ENCODE data around the gene NUCB1. TPM values are rescaled to one million over a fixed set of nuclear protein-coding genes. Genes with fewer than 3 reads are reported as not detected.

NUCB1 gene
- total and polyA plus RNA-seq, 7 donors = 49.9 to 143 (median 97.1) TPM

- peaks cover 2 to 68% of the 10 kb centered on the region in 2 donors for H3K36me3 ChIP-seq (ENCODE audit: insufficient read depth in 1 of 2, low read depth in 1 of 2)
- peaks cover 37% of the 10 kb centered on the region for H3K4me1 ChIP-seq
- intact Hi-C loops (cut with DNase I) = loop anchor here in 1 of 2 donors (5.0 to 10.0 kb wide), 2 partner anchors 97 to 334 kb away; partner anchors contain the start of genes DBP and PPP1R15A
- no peak overlapping the region for H3K4me3 ChIP-seq
- no peaks in the 10 kb centered on the region for H3K9me3 ChIP-seq
- H3K27me3 ChIP-seq (ENCODE audit: insufficient read depth in 3 of 3, low read length in 2 of 3) = no peaks in the 10 kb centered on the region
- 64 to 70% (median 65%) methylated on average over 15 of the region's 15 CpGs for WGBS, 3 donors
- peak overlapping the region; percentile 89 for H3K27ac ChIP-seq
- no peak for ATAC-seq
- DNase-seq = no peak
- no peak for TF ChIP-seq CTCF (IDR thresholded peaks at IDR 0.05)
Measured at GRCh38 chr19:48968813-48969218, 68.7 kb downstream of the NUCB1 start.

DNA sequence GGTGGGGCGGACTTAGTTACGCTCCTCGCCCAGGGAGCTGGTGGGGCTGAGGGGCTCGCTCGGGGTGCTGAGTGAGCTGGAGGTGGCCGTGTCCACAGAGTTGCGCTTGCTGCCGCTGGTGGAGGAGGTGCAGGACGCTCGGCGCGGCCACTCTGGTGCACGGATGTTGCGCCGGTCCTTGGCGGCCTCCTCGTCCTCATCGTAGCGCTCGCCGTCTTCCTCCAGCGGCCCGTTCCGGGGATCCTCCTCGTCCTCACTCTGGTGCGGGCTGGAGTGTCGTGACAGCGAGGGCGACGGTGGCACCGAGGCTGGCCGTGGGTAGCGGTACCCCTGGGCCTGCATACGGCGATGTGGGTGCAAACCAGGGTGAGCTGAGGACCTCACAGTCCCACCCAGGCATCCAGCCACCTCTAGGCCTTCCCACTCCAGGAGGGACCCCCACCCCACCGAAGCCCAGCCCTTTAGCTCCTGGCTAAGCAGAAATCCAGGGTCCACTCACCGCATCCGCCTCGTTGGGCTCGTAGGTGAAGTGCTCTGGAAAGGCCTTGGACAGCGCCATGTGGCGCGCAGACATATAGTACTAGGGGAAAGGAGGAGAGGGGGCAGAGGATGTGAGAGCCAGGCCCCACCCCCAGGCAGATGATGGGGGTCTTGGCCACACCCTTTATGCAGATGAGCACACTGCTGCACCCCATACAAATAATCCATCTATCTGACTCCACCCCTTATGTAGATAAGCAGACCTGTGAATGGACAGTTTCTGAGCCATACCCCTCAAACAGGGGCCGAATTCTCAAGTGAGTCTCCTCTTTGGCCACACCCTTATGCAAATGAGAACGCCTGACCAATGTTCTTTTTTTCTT lies 69.4 kb downstream of the NUCB1 start:
- no peak overlapping the region for H3K27ac ChIP-seq
- 91 to 93% (median 92%) methylated on average over 42 to 45 of the region's 45 CpGs for WGBS, 3 donors
- peaks cover 30% of the 10 kb centered on the region for H3K4me1 ChIP-seq
- peaks cover 6 to 75% of the 10 kb centered on the region in 2 donors for H3K36me3 ChIP-seq (ENCODE audit: insufficient read depth in 1 of 2, low read depth in 1 of 2)
- ATAC-seq (no peak), DNase-seq (no peak)
- TF ChIP-seq CTCF (IDR thresholded peaks at IDR 0.05) = no peak
- H3K9me3 ChIP-seq = no peaks in the 10 kb centered on the region
- no peaks in the 10 kb centered on the region for H3K27me3 ChIP-seq (ENCODE audit: insufficient read depth in 3 of 3, low read length in 2 of 3)
- H3K4me3 ChIP-seq = no peak overlapping the region
- intact Hi-C loops (cut with DNase I) = loop anchor here in 1 of 2 donors (2.0 to 10.0 kb wide), 3 partner anchors 97 to 335 kb away; partner anchors contain the start of genes DBP and PPP1R15A

GRCh38 chr19:48970139-48970766 lies 70.1 kb downstream of the NUCB1 start:
- intact Hi-C loops (cut with DNase I) = loop anchor here in 1 of 2 donors (2.0 kb wide), 1 partner anchor 181 kb away; no protein-coding TSS in a partner anchor
- 87 to 89% (median 87%) methylated on average over 23 of the region's 23 CpGs for WGBS, 3 donors
- no peak for ATAC-seq

GRCh38 chr19:48970923-48971395 lies 70.8 kb downstream of the NUCB1 start:
- Histone ChIP-seq H3K4me3 (no peak overlapping the region), H3K9me3 (no peaks in the 10 kb centered on the region), H3K4me1 (peaks cover 27% of the 10 kb centered on the region), H3K36me3 (ENCODE audit: insufficient read depth in 1 of 2, low read depth in 1 of 2) (peaks cover 6 to 80% of the 10 kb centered on the region in 2 donors), H3K27me3 (ENCODE audit: insufficient read depth in 3 of 3, low read length in 2 of 3) (no peaks in the 10 kb centered on the region), H3K27ac (peak overlapping the region; percentile 43)
- peak; percentile 92 for TF ChIP-seq CTCF (IDR thresholded peaks at IDR 0.05)
- intact Hi-C loops (cut with DNase I) = loop anchor here in 1 of 2 donors (2.0 kb wide), 1 partner anchor 182 kb away; no protein-coding TSS in a partner anchor
- 26 to 30% (median 29%) methylated on average over 19 of the region's 19 CpGs for WGBS, 3 donors
- ATAC-seq = peak; percentile 41 to 68 (median 66)
- DNase-seq = peak; percentile 82 to 91

More at GRCh38 chr19:48970139-48970766, 70.1 kb downstream of the NUCB1 start:
- no peak for DNase-seq
- Histone ChIP-seq H3K4me3 (no peak overlapping the region), H3K4me1 (peaks cover 27% of the 10 kb centered on the region), H3K36me3 (ENCODE audit: insufficient read depth in 1 of 2, low read depth in 1 of 2) (peaks cover 6 to 82% of the 10 kb centered on the region in 2 donors), H3K27ac (peak overlapping the region; percentile 43), H3K27me3 (ENCODE audit: insufficient read depth in 3 of 3, low read length in 2 of 3) (no peaks in the 10 kb centered on the region), H3K9me3 (no peaks in the 10 kb centered on the region)
- no peak for TF ChIP-seq CTCF (IDR thresholded peaks at IDR 0.05)

Other genes starting within 250 kb of the NUCB1 start
- gene NTN5, start 227.3 kb upstream of the NUCB1 start, total RNA-seq = under 1 TPM in 1 of 4 donors, not detected in 3; 0.21 TPM
- gene NTN5, start 227.3 kb upstream of the NUCB1 start, polyA plus RNA-seq = under 1 TPM in 1 of 3 donors, not detected in 2; 0.04 TPM
- not detected for gene FUT2, start 204.3 kb upstream of the NUCB1 start, total RNA-seq
- gene FUT2, start 204.3 kb upstream of the NUCB1 start, polyA plus RNA-seq = not detected
- 10 to 100 TPM in 3 of 4 donors, 1 to 10 TPM in 1; 7.9 to 50.9 (median 32.9) TPM for gene MAMSTR, start 180.6 kb upstream of the NUCB1 start, total RNA-seq
- 10 to 100 TPM in 1 of 3 donors, 1 to 10 TPM in 2; 3.1 to 10.5 (median 8.4) TPM for gene MAMSTR, start 180.6 kb upstream of the NUCB1 start, polyA plus RNA-seq
- 1 to 10 TPM; 6.9 to 9.7 (median 8.0) TPM for gene RASIP1, start 159.7 kb upstream of the NUCB1 start, total RNA-seq
- 1 to 10 TPM; 3.9 to 7.7 (median 4.9) TPM for gene RASIP1, start 159.7 kb upstream of the NUCB1 start, polyA plus RNA-seq
- gene IZUMO1, start 153.4 kb upstream of the NUCB1 start, total RNA-seq = under 1 TPM in 3 of 4 donors, not detected in 1; 0.26 to 0.76 (median 0.36) TPM
- gene IZUMO1, start 153.4 kb upstream of the NUCB1 start, polyA plus RNA-seq = under 1 TPM in 2 of 3 donors, not detected in 1; 0.18 to 0.66 TPM
- gene FUT1, start 147.7 kb upstream of the NUCB1 start, total RNA-seq = 1 to 10 TPM; 1.6 to 2.3 (median 2.0) TPM
- gene FUT1, start 147.7 kb upstream of the NUCB1 start, polyA plus RNA-seq = 1 to 10 TPM; 1.1 to 1.3 (median 1.3) TPM
- gene FGF21, start 144.8 kb upstream of the NUCB1 start, total RNA-seq = 1 to 10 TPM in 2 of 4 donors, not detected in 2; 1.7 to 6.2 TPM
- gene FGF21, start 144.8 kb upstream of the NUCB1 start, polyA plus RNA-seq = under 1 TPM in 2 of 3 donors, not detected in 1; 0.06 to 0.31 TPM
- gene BCAT2, start 89.3 kb upstream of the NUCB1 start, total RNA-seq = 10 to 100 TPM; 24.6 to 48.5 (median 29.9) TPM
- 10 to 100 TPM; 14.4 to 22.9 (median 20.0) TPM for gene BCAT2, start 89.3 kb upstream of the NUCB1 start, polyA plus RNA-seq
- 1 to 10 TPM in 1 of 4 donors, under 1 TPM in 3; 0.61 to 1.2 (median 0.80) TPM for gene HSD17B14, start 63.8 kb upstream of the NUCB1 start, total RNA-seq
- gene HSD17B14, start 63.8 kb upstream of the NUCB1 start, polyA plus RNA-seq = under 1 TPM; 0.15 to 0.66 (median 0.29) TPM
- 10 to 100 TPM in 3 of 4 donors, 1 to 10 TPM in 1; 9.4 to 30.0 (median 20.2) TPM for gene PLEKHA4, start 31.7 kb upstream of the NUCB1 start, total RNA-seq
- gene PLEKHA4, start 31.7 kb upstream of the NUCB1 start, polyA plus RNA-seq = 10 to 100 TPM; 11.1 to 14.9 (median 12.3) TPM
- gene PPP1R15A, start 27.9 kb upstream of the NUCB1 start, total RNA-seq = 10 to 100 TPM; 34.5 to 93.4 (median 41.3) TPM
- 10 to 100 TPM; 61.1 to 86.3 (median 83.7) TPM for gene PPP1R15A, start 27.9 kb upstream of the NUCB1 start, polyA plus RNA-seq
- gene TULP2, start 1.6 kb upstream of the NUCB1 start, total RNA-seq = under 1 TPM in 2 of 4 donors, not detected in 2; 0.13 to 0.17 TPM
- gene TULP2, start 1.6 kb upstream of the NUCB1 start, polyA plus RNA-seq = under 1 TPM in 2 of 3 donors, not detected in 1; 0.06 to 0.07 TPM
- gene DHDH, start 33.4 kb downstream of the NUCB1 start, total RNA-seq = under 1 TPM in 1 of 4 donors, not detected in 3; 0.21 TPM
- under 1 TPM in 1 of 3 donors, not detected in 2; 0.14 TPM for gene DHDH, start 33.4 kb downstream of the NUCB1 start, polyA plus RNA-seq
- 10 to 100 TPM; 16.8 to 24.4 (median 22.0) TPM for gene BAX, start 54.6 kb downstream of the NUCB1 start, total RNA-seq
- gene BAX, start 54.6 kb downstream of the NUCB1 start, polyA plus RNA-seq = 10 to 100 TPM; 20.7 to 66.1 (median 35.6) TPM
- 1,000 to 10,000 TPM in 3 of 4 donors, 100 to 1,000 TPM in 1; 802 to 2,269 (median 1,158) TPM for gene FTL, start 65.0 kb downstream of the NUCB1 start, total RNA-seq
- 1,000 to 10,000 TPM; 1,296 to 1,753 (median 1,467) TPM for gene FTL, start 65.0 kb downstream of the NUCB1 start, polyA plus RNA-seq
- 100 to 1,000 TPM; 147 to 331 (median 238) TPM for gene GYS1, start 93.0 kb downstream of the NUCB1 start, total RNA-seq
- 10 to 100 TPM; 30.9 to 61.3 (median 58.9) TPM for gene GYS1, start 93.0 kb downstream of the NUCB1 start, polyA plus RNA-seq
- gene RUVBL2, start 93.6 kb downstream of the NUCB1 start, total RNA-seq = 10 to 100 TPM; 61.1 to 87.4 (median 81.8) TPM
- gene RUVBL2, start 93.6 kb downstream of the NUCB1 start, polyA plus RNA-seq = 10 to 100 TPM; 62.7 to 76.5 (median 69.5) TPM
- not detected for gene LHB, start 116.8 kb downstream of the NUCB1 start, total RNA-seq
- gene LHB, start 116.8 kb downstream of the NUCB1 start, polyA plus RNA-seq = under 1 TPM in 1 of 3 donors, not detected in 2; 0.32 TPM
- not detected for gene CGB3, start 124.0 kb downstream of the NUCB1 start, total RNA-seq
- not detected for gene CGB3, start 124.0 kb downstream of the NUCB1 start, polyA plus RNA-seq
- gene CGB2, start 131.6 kb downstream of the NUCB1 start, total RNA-seq = not detected
- under 1 TPM in 1 of 3 donors, not detected in 2; 0.10 TPM for gene CGB2, start 131.6 kb downstream of the NUCB1 start, polyA plus RNA-seq
- not detected for gene CGB1, start 136.6 kb downstream of the NUCB1 start, total RNA-seq
- gene CGB1, start 136.6 kb downstream of the NUCB1 start, polyA plus RNA-seq = not detected
- gene CGB5, start 143.5 kb downstream of the NUCB1 start, total RNA-seq = not detected
- under 1 TPM in 1 of 3 donors, not detected in 2; 0.06 TPM for gene CGB5, start 143.5 kb downstream of the NUCB1 start, polyA plus RNA-seq
- gene CGB8, start 148.8 kb downstream of the NUCB1 start, total RNA-seq = not detected
- gene CGB8, start 148.8 kb downstream of the NUCB1 start, polyA plus RNA-seq = not detected
- gene CGB7, start 157.4 kb downstream of the NUCB1 start, total RNA-seq = under 1 TPM; 0.20 to 0.46 (median 0.41) TPM
- gene CGB7, start 157.4 kb downstream of the NUCB1 start, polyA plus RNA-seq = 1 to 10 TPM in 1 of 3 donors, under 1 TPM in 2; 0.52 to 1.1 (median 0.56) TPM
- 1 to 10 TPM; 1.8 to 6.9 (median 5.1) TPM for gene NTF4, start 164.5 kb downstream of the NUCB1 start, total RNA-seq
- 1 to 10 TPM; 5.6 to 7.4 (median 6.4) TPM for gene NTF4, start 164.5 kb downstream of the NUCB1 start, polyA plus RNA-seq
- gene KCNA7, start 172.4 kb downstream of the NUCB1 start, total RNA-seq = 10 to 100 TPM in 3 of 4 donors, 1 to 10 TPM in 1; 9.7 to 21.4 (median 17.2) TPM
- 10 to 100 TPM; 12.6 to 23.9 (median 17.0) TPM for gene KCNA7, start 172.4 kb downstream of the NUCB1 start, polyA plus RNA-seq
- 100 to 1,000 TPM in 3 of 4 donors, 10 to 100 TPM in 1; 89.1 to 133 (median 111) TPM for gene SNRNP70, start 185.1 kb downstream of the NUCB1 start, total RNA-seq
- 100 to 1,000 TPM in 1 of 3 donors, 10 to 100 TPM in 2; 83.2 to 123 (median 85.3) TPM for gene SNRNP70, start 185.1 kb downstream of the NUCB1 start, polyA plus RNA-seq
- gene LIN7B, start 214.1 kb downstream of the NUCB1 start, total RNA-seq = 10 to 100 TPM; 11.8 to 27.9 (median 22.3) TPM
- gene LIN7B, start 214.1 kb downstream of the NUCB1 start, polyA plus RNA-seq = 10 to 100 TPM; 13.9 to 24.3 (median 15.8) TPM
- gene C19orf73, start 218.8 kb downstream of the NUCB1 start, total RNA-seq = 1 to 10 TPM in 2 of 4 donors, under 1 TPM in 2; 0.54 to 1.6 (median 1.2) TPM
- 1 to 10 TPM; 1.7 to 1.9 (median 1.9) TPM for gene C19orf73, start 218.8 kb downstream of the NUCB1 start, polyA plus RNA-seq
- 1 to 10 TPM; 1.4 to 3.8 (median 2.6) TPM for gene PPFIA3, start 219.2 kb downstream of the NUCB1 start, total RNA-seq
- 1 to 10 TPM; 2.6 to 5.0 (median 3.2) TPM for gene PPFIA3, start 219.2 kb downstream of the NUCB1 start, polyA plus RNA-seq

All from psoas muscle (tissue), 8 donors.